GM21367 (cell line): ENCODE results near the gene CADPS.

ENCODE experiments used
- ATAC-seq: cut with Tn5 transposase; IDR thresholded peaks from one replicate; pipeline ENCODE4 v1.9.1; 2021; ENCODE audit not compliant: unreplicated experiment

The CADPS gene

DNA sequence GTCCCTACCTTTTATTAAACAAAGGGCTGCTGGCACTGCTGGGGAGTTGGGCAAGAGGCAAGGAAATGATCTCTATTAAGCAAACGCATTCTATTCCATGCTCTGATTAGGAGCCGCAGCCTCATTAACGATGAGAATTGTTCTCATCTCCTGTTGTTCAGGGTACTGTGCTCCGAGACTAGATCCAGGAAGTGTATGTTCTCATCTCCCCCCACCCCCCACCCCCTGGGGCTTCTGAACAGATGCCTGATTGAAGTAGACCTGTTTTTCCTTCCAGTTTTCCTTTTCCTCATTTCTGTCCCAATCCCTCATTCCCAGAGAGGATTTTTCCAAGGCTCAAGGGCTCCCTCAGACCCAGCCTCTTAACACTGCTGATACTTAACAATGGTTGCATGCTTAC is 420.3 kb downstream of the CADPS start:
- ATAC-seq: no peak

DNA sequence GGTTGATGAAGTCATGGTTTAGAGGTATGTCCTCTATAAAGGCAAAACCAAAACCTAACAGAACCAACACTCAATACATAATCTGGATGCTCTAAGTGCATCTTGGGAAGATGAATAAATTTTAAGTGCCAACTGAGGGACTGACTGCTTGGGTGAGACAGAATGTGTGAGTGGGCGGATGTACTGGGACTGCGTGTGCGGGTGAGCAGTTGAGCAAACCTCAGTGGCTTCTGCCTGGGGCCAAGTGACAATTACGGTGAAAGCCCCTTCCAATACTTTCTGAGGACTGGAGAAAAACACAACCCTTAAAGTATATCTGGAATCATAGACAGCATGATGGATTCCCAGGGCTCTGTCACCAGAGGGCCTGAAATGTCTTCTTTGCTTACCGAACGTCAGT is 421.8 kb downstream of the CADPS start:
- no peak for ATAC-seq

DNA sequence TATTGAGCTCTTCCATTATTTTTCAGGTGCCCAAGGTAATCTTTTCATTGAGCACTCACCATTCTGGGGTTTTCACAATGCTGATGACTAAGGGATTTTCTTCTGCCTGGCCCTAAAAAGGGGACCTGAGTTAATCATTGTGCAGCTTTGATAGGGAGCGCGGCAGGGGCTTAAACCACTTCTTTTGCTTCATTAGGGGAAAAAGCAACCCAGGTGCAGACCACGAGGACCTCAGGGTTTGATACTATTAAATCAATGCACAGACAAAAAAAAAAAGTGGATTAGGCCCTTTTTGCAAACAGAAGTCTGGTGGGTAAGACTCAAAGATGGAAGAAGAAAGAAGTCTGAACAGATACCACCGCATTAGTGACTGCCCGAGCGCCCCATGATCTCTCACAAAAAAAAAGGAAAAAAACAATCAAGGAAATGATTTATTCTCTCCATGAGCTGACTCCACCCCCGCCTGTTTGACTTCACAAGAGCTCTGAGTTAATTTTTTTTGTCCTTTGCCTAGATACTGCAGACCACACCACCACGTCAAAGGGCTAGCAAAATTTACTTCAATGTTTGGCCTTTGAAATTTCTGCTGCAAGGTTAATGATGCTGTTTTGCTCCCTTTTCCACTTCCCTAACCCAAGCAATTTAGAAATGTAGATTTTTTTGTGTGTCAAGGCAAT is 423.9 kb downstream of the CADPS start:
- no peak for ATAC-seq

DNA sequence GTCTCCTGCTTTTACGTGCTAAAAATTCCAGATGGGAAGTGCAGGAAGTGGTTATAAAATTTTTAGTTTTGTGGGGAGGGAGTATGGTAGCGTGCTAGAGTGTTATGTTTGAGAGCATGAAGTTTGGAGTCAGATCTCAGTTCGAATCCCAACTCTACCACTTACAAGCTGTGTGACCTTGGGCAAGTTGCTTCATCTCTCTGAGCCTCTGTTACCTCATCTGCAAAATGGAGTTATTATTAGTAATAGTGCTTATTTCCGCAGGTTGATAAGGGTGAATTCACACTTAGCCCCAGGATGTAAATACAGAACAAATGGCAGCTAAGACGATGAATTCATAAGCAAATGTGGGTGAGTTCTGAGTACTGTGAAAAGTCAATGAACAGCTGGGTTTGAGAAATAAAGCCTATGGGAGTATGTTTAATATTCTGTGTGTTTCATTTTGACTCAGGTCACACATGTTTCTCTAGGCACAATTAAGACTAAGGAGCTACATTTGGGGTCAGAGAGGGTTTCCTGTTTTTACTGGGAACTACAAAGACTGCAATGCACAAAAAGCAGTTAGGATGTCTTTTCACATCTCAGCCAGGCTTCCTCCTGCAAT is 428.8 kb downstream of the CADPS start:
- peak; percentile 53 for ATAC-seq

DNA sequence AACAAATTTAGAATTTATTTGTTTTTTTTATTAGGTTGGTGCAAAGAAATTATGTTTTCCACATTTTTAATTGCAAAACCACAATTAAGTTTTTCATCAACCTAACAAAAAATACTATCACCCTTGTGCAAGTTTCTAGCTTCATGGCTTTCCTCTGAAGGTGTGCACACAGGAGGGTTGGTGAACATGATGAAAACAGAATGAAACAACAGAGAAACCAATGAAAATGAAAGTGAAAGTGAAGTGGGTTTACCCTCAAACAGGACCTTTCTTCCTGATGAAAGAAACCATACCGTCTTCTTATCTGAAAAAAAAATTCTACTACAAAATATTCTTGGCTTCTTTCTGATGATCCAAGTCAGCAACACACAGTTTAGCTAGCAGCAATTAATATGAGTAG is 429.9 kb downstream of the CADPS start:
- ATAC-seq: no peak

DNA sequence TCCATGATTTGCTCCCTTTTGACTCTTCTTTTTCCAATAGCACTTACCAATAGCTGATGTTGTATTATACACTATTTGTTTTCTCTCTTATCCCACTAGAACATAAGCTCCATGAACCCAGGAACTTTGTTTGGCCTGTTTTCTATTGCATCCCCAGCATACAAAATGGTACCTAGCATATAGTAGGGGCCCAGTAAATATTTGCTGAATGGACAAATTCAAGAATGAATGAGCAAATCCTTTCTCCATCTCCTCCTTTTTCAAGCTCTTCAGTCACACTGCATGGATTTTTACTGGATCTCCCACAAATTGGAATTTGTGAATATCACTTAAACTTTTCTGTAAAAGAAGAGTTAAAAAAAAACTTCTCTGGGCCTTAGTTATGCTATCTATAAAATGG is 435.2 kb downstream of the CADPS start:
- ATAC-seq: no peak

DNA sequence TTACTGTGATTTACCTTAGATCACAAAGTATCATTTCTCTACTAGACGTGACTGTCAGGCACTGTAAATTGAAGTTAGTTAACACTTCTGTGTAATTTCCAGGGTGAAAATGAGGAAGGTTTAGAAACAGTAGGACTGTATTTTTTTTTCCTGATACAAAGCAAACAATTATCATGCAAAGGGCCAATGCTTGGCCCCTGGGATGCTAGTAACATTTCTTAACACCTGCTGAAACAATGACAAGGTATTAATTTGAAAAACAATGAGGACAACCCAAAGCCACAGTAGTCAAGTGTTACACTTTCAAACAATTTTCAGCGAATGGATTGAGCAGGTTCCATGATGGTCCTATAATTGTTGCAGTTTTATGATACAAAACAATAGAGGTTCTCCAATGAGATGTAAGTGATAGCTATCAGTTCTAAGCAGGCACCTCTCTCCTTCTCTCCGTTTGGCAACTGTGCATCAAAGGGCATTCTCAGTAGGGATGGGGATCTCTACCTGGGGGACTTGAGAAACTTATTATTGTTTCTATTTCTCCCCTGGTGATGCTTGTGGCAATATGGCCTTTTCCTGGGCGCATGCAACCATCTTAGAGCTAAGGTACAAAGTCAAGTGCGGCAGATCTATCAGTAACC is 435.9 kb downstream of the CADPS start:
- ATAC-seq: no peak

DNA sequence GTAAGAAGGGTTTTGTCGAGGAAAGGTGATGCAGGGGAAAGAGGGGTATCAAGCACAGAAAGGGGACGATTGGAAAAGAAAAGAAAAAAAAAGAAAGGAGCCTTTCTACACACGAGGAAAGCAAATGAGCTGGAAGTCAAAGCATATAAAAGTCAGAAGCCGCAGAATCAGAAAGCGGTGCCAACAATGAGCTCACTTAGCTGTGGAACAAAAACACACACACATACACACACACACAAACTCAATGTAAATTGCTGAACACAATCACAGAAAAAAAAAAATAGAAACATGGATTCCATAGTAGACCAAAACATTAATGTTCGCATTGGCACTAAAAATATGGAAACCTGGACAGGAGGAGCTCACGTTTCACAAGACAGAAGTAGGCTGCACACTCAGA is 438.4 kb downstream of the CADPS start:
- no peak for ATAC-seq

DNA sequence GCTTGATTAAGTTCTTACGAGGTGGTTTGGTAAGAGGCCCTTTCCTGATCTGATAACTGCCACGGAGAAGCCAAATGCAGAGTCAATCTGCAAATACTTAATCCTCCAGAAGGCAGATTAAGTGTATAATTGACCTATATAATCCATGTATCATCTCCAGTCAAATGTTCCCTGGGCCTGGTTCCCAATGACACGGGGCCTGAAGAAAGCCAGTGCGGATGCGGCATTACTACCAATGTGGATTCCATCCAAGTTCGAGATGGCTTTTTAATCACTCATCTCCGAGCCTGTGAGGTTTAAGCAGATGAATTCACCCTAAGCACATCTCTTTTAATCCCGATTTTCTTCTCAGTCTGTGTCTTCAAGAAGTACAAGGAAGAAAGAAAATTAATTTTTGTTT is 441.8 kb downstream of the CADPS start:
- no peak for ATAC-seq

DNA sequence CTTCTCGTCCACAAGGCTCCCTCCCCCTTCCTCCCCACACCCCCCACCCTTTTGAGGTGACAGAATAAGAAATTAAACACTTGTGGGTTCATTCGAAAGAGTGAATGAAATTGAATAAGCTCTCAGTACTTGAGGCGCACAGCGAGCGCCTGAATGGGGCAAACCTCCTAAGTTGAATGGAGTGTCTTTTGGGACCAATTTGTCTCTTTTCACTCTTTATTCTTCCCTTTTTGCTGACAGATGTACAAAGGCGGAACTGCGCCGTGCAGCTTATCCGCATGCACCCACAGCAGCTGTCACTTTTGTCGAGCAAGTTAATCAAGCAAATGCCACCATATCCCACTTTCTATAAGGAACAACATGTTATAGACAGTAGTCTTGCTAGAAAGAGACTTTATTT is 454.0 kb downstream of the CADPS start:
- no peak for ATAC-seq

DNA sequence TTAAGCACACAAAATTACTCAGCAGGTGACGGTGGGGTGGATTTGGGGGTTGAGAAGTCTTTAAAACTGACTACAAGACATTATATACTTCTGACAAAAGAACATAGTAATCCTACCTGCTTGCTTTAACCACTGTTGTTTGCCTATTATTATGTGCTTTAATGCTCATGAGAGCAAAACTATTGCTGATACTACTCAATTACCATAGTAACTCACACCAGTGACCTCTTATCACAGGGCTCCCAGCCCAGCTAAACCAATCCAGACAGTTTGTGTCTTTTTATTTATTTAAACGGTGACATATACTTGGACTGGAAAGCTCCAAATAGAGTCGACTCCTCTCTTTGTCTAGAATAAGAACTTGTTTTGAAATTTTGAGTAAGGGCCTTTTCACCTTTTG is 459.1 kb downstream of the CADPS start:
- no peak for ATAC-seq

DNA sequence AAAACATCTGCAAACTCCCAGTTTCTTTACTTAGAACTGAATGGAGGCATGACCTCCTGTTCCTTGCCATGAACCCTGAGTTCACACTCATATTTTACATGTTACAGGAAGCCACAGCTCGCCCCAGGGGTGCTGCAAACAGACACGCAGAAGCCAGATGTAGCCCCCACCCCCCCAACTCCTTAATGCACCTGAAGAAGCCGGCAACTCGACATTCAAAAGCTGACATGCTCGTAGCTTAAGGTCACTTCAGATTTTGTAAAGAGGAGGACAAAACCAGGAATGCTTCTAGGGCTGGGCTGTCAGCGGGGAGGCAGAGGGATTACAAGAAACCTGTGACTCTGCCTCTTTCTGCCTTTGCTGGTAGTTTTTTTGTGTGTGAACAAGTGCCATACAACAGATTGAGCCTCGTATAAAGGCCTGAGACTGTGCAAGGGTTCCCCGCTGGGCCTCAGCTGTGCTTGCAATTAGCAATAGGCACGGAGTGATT is 459.9 kb downstream of the CADPS start:
- ATAC-seq: no peak

DNA sequence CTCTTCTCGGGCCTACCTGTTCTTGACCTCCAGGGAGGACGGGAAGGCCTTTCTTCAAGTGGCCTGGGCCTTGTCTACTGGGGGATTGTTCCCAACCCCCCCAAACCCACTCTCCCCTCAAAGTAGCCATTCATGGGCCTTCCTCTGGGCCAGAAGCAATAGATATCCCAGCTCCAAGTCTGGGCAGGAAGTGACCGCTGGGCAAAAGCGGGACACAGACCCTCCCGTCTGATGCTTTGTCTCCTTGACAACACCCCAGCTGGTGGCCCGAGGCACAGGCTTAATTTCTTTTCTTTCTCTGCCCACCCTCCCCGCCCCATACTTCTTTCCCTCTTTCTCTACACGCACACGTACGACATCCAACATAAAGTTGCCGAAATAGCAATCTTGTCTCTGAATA is 460.4 kb downstream of the CADPS start:
- no peak for ATAC-seq

DNA sequence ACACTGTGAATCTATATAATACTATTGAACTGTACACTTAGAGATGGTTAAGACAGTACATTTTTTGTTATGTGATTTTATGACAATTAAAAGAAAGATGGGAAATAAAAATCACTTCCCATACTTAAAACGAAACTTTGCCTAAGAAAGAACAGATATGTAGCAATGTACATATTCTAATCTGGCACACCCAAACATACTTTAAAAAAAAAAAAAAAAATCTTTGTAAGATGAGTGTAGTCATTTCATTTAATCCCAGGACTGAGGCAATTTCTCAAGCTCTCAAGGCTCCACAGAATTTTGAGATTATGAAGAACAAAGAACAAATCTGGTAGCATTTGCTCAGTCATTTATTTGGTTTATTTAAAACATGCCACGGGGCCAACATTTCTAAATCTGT is 461.5 kb downstream of the CADPS start:
- no peak for ATAC-seq

DNA sequence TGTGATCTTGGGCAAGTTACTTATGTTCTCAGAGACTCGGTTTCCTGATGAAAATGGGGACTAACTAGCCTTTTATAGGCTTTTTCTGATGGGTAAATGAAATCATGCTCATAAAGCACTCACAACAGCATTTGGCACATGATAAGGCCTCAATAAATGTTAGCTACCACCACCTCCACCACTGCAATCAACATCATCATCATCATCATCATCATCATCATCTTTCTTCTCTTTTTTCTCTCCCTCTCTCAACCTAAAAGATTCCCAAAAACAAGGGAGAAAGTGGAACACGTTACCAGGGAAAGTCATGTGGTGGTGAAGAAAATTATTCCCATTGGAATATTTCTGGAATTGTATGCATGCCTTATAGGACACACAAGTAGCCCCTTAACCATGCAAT is 468.3 kb downstream of the CADPS start:
- ATAC-seq: no peak

DNA sequence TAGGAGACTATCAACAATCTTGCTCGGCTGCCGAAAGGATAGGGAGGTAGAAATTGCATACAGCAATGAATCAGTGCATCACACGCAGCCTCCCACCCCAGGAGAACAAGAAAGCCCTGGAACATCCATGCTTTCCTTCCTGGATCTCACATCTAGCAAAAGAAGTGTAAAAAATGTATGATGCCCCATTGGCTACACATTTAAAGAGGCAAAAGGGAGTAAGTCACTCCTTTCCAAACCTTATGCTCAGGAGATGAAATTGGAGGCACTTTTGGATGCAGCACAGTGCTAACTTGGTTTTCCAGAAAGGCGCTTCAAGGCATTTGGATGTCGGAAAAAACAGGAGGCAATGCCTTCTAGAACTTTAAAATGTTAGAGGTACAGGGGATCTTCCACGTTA is 469.6 kb downstream of the CADPS start:
- ATAC-seq: no peak

DNA sequence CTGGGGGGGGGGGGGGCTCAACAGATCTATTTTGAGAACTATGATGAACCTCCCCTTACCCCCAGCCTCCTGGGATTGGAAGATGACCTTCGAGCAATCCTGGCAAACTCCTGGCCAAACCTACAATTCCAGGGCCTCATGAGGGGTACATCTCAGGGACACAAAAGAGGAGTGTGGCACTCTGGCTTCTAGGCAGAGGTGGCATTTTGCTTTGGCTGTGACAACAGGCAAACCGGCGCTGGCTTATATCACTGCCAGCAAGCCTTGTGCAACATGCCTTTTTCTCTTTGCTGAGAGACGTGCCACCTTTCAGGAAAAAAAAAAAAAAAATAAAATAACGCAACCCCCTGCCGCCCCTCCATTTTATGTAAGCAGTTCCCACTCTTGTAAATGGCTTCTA is 470.1 kb downstream of the CADPS start:
- ATAC-seq: no peak

DNA sequence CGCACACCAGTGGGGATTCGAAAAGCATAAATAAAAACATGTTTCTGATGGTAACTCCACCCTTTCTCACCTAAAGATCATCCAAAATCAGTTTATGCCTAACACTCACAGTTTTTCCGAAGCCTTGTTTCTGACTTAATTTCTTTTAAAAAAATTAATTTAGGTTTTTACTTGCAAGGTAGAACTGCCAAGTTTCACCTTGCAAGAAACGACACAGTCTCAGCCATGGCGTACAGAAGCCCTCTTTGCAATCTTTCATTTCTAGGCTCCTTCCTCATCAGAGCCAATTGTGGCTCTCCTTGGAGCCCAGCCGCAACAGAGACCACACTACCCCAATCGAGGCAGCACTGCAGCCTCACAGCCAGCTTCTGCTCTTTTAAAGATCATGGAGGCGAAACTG is 470.9 kb downstream of the CADPS start:
- no peak for ATAC-seq

DNA sequence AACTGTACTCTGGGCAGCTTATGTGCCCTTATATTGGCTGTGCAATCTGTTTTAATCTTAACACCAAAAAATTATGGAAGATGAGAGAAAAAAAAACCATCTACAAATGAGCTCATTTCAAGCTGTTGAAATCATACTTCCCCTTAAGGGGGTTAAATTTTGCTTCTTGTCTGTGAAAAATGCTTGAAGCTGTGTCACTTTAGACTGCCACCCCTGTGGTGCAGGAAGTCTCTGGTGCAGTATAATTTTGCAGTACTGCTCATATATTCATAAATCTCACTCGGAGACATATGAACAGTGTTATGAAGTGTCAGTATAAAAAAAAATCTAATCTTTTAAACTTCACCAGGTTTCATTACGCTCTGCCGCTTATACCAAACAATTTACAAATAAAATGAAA is 471.5 kb downstream of the CADPS start:
- ATAC-seq: no peak

DNA sequence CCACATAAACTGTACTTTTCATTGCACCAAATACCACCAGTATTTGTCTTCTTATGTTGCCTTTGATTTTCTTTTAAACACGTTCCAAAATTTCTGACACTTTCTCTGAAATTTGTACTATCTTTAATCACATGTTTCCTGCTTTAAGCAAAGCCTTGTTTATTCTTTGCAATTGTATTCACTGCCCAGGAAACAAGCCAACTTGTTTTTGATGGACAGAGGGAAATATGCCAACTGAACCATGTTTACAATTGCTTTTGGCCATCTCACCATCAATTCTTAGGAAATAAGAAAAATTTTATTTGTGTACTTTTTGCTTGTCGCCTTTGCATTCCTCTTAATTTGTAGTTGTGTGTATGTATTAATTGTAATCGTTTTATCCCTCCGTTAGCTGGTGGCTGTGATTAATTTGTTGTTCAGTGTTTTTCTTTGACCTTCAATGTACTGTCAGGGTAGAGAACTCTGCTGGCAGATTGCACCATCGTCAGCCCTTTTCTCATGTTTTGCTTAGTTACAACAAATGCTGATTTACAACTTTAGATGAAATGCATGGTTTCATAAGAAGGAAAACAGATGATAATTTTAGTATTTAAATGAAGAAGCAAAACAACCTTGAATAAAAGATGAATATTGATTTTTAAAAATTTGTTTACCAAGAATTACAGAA is 482.5 kb downstream of the CADPS start:
- ATAC-seq: no peak

DNA sequence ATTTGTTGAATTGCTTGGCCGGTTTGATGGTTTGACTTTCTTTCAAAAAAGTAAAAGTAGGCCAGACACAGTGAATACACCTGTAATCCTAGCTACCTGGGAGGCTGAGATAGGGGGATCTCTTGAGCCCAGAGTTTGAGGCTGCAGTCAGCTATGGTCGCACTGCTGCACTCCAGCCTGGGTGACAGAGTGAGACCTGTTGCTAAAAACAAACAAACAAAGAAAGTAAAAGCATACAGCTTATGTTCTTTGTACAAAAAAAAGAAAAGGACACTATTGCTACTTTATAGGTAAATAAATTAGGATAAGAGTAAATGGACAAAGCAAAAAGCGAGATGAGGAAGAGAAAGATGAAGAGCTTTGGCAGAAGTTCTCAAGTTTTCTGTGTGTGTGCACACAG is 488.0 kb downstream of the CADPS start:
- no peak for ATAC-seq

DNA sequence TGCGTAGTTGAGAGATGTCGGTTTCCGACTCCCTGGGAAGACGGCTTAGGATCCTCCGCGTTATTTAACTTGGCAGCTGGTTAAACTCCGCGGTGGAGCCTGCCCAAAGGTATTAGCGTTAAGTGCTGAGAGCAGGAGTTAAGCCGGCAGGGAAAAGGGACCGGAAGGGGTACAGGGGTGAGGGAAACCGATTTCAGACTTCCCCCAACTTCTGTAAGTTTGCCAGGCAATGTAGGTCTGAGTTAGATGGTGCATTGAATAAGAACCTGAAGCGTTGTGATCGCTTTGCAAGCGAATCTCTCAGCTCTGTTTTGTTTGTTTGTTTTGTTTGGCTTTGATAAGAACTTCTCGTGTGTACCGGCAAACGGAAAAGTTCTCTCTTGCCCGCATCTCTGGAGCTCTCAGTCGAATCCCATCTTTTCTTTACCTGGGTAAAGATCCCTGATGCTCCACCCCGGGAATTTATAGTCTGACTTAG is 495.9 kb downstream of the CADPS start:
- ATAC-seq: no peak
